Spleen (tissue), 11 donors: ENCODE data around the gene C1orf226. TPM values are rescaled to one million over a fixed set of nuclear protein-coding genes. Genes with fewer than 3 reads are reported as not detected.
A peak's percentile ranks its signal among the peaks of the same experiment; 100 is the strongest.

Source experiments
- DNase-seq: peaks from one replicate; pipeline ENCODE4 v3.0.0-alpha.2; 2020
- H3K27ac ChIP-seq, 8 donors: fragments of 200-600 bp; sonication (generic) in 7 of 8; 1 replicate in 4 of 8; 2 replicates in 4 of 8; pipeline versions ENCODE4 v1.5.0 to v1.8.0; 2016 to 2021; ENCODE audit warnings: inconsistent platforms in 4 of 8, mild to moderate bottlenecking in 4 of 8, moderate library complexity in 1 of 8
- H3K27me3 ChIP-seq, 7 donors: fragments of 200-600 bp; sonication (generic) in 6 of 7; replicated peaks in 1 of 7; 1 replicate in 4 of 7; 2 replicates in 3 of 7; pipeline versions ENCODE4 v1.5.0 to v1.8.0; 2016 to 2021; ENCODE audit warnings: inconsistent platforms in 3 of 7, mild to moderate bottlenecking in 1 of 7
- H3K36me3 ChIP-seq, 6 donors: fragments of 200-600 bp; sonication (generic) in 5 of 6; 1 replicate in 4 of 6; 2 replicates in 2 of 6; pipeline versions ENCODE4 v1.5.0 to v1.8.0; 2016 to 2021; ENCODE audit warnings: inconsistent platforms in 2 of 6
- H3K4me1 ChIP-seq, 6 donors: fragments of 200-600 bp; sonication (generic) in 5 of 6; 1 replicate in 3 of 6; 2 replicates in 3 of 6; pipeline versions ENCODE4 v1.5.0 to v1.8.0; 2016 to 2021; ENCODE audit warnings: inconsistent platforms in 3 of 6
- H3K4me3 ChIP-seq, 8 donors: fragments of 200-600 bp; sonication (generic) in 7 of 8; 1 replicate in 4 of 8; 2 replicates in 4 of 8; pipeline versions ENCODE4 v1.5.0 to v1.8.0; 2016 to 2021; ENCODE audit warnings: inconsistent platforms in 4 of 8, mild to moderate bottlenecking in 4 of 8, moderate library complexity in 2 of 8
- H3K9me3 ChIP-seq, 8 donors: fragments of 200-600 bp; sonication (generic) in 7 of 8; 1 replicate in 4 of 8; 2 replicates in 4 of 8; pipeline versions ENCODE4 v1.5.0 to v1.8.0; 2016 to 2021; ENCODE audit warnings: inconsistent platforms in 4 of 8
- CTCF ChIP-seq, 11 experiments: fragments of 200-600 bp in 7 of 11; fragments of 450-650 bp in 4 of 11; sonication (generic) in 4 of 11; IDR thresholded peaks in 8 of 11; conservative IDR thresholded peaks in 3 of 11; 1 replicate in 7 of 11; 2 replicates in 4 of 11; pipeline versions ENCODE4 v1.4.0 to v1.8.0; 2016 to 2021; ENCODE audit warnings: antibody characterized with exemption in 11 of 11, inconsistent platforms in 4 of 11, mild to moderate bottlenecking in 1 of 11
- POLR2A ChIP-seq, 3 donors: fragments of 450-650 bp; IDR thresholded peaks; one replicate each; pipeline ENCODE4 v1.5.1; 2017; ENCODE audit warnings: antibody characterized with exemption in 3 of 3, mild to moderate bottlenecking in 1 of 3
- POLR2AphosphoS5 ChIP-seq, 3 donors: sonication (generic); formaldehyde crosslinking; IDR thresholded peaks; one replicate each; pipeline ENCODE4 v1.5.1; 2017; ENCODE audit warnings: antibody characterized with exemption in 3 of 3
- WGBS, 5 donors: extraction: QIAGEN DNeasy Blood & Tissue Kit in 3 of 5; methylation state at CpG; one replicate each; pipeline versions ENCODE4 v1.1.5 to v1.1.7; 2013 to 2018; 5-methylcytosine and 5-hydroxymethylcytosine counted together
- intact Hi-C: fragments of 100-400 bp; cut with DNase I; formaldehyde crosslinking; loops from one replicate; pipeline ENCODE4 v1.15.0; 2023; ENCODE audit warnings: low total_unique reads
- polyA plus RNA-seq, 3 donors: library from polyadenylated mRNA; stranded (reverse); fragments of 200-250 nt; gene quantifications; one replicate each; pipeline ENCODE4 v1.2.1, GENCODE V29; 2013
- total RNA-seq, 7 donors: library from RNA; depleted of rRNA in 3 of 7; stranded (reverse); fragments of >200 nt in 3 of 7; fragmentation: NEBNext Ultra II Directional in 4 of 7; extraction: Animal tissue kit (Norgen Biotek cat#: 25700) in 4 of 7; gene quantifications; one replicate each; pipeline versions ENCODE4 v1.1.0 to v1.2.1, GENCODE V29; 2016 to 2021
- donor health status: healthy with polysubstance abuse.
- donor health status: DM: no; HTN: no; CAD: no; lungs with moderate emphysema.
- donor health status: DM: no; HTN: no; CAD: no.
- donor health status: Bipolar disorder and iron deficiency.
- donor health status: healthy.
- donor health status: DM: no; HTN: no; CAD: no.
- donor health status: DM: yes; HTN: yes; CAD: no.

Gene C1orf226
- total and polyA plus RNA-seq, 10 donors = 0.09 to 2.4 (median 1.0) TPM

GRCh38 chr1:162391790-162392563, 10.4 kb downstream of the C1orf226 start:
- Histone ChIP-seq H3K27ac (no peak overlapping the region), H3K4me1 (peaks cover 0 to 18% (median 0%) of the 10 kb centered on the region in 6 donors), H3K27me3 (peaks cover 0 to 28% (median 0%) of the 10 kb centered on the region in 7 donors), H3K36me3 (no peaks in the 10 kb centered on the region), H3K9me3 (no peaks in the 10 kb centered on the region), H3K4me3 (no peak overlapping the region)
- intact Hi-C loops = no loop called here
- no peak for DNase-seq
- 53 to 69% (median 61%) methylated on average over 4 of the region's 4 CpGs for WGBS, 5 donors
- no peak for TF ChIP-seq POLR2AphosphoS5 (IDR thresholded peaks at IDR 0.05)
- no peak for TF ChIP-seq POLR2A (IDR thresholded peaks at IDR 0.05)
- TF ChIP-seq CTCF (IDR thresholded peaks at IDR 0.05 in 8 of 11, conservative IDR thresholded peaks at IDR 0.05 in 3 of 11) = peak; percentile 33 to 74 (median 65)

GRCh38 chr1:162396201-162396906, 14.8 kb downstream of the C1orf226 start:
- TF ChIP-seq POLR2AphosphoS5 (IDR thresholded peaks at IDR 0.05) (no peak), CTCF (IDR thresholded peaks at IDR 0.05 in 8 of 11, conservative IDR thresholded peaks at IDR 0.05 in 3 of 11) (no peak), POLR2A (IDR thresholded peaks at IDR 0.05) (no peak)
- intact Hi-C loops = loop anchor here (5.0 kb wide), 1 partner anchor 339 kb away; no protein-coding TSS in a partner anchor
- no peaks in the 10 kb centered on the region for H3K36me3 ChIP-seq
- H3K4me1 ChIP-seq = peaks cover 0 to 7% (median 0%) of the 10 kb centered on the region in 6 donors
- no peak for DNase-seq
- peaks cover 0 to 48% (median 5%) of the 10 kb centered on the region in 7 donors for H3K27me3 ChIP-seq
- no peak overlapping the region for H3K4me3 ChIP-seq
- 73 to 82% (median 75%) methylated on average over 3 of the region's 3 CpGs for WGBS, 5 donors
- H3K9me3 ChIP-seq = no peaks in the 10 kb centered on the region
- H3K27ac ChIP-seq = no peak overlapping the region

- no peak overlapping the region for H3K27ac ChIP-seq
- WGBS, 5 donors = 86 to 100% (median 87%) methylated on average over 3 of the region's 3 CpGs
- intact Hi-C loops = loop anchor here (5.0 kb wide), 1 partner anchor 340 kb away; no protein-coding TSS in a partner anchor
- DNase-seq = no peak
- H3K36me3 ChIP-seq = no peaks in the 10 kb centered on the region
- TF ChIP-seq POLR2AphosphoS5 (IDR thresholded peaks at IDR 0.05) (no peak), CTCF (IDR thresholded peaks at IDR 0.05 in 8 of 11, conservative IDR thresholded peaks at IDR 0.05 in 3 of 11) (no peak), POLR2A (IDR thresholded peaks at IDR 0.05) (no peak)
- H3K4me1 ChIP-seq = peaks cover 0 to 5% (median 0%) of the 10 kb centered on the region in 6 donors
- H3K9me3 ChIP-seq = no peaks in the 10 kb centered on the region
- H3K4me3 ChIP-seq = no peak overlapping the region
- H3K27me3 ChIP-seq = peaks cover 0 to 52% (median 5%) of the 10 kb centered on the region in 7 donors
Observed at GRCh38 chr1:162397039-162397448, 15.5 kb downstream of the C1orf226 start.
